Activated CD4-positive, alpha-beta T cell treated with anti-CD3 and anti-CD28 coated beads, Interleukin-2, amount 10 ng/mL, durations not matched to agents 7 days and 5 days (primary cell): ENCODE data around the gene ZNF582. TPM values are rescaled to one million over a fixed set of nuclear protein-coding genes. Genes with fewer than 3 reads are reported as not detected.

Experiments used
- CTCF ChIA-PET: fragments of 350-600 bp; sonication (Branson Sonifier 250); formaldehyde crosslinking; loops from one replicate; lab custom pipeline; 2021; ENCODE audit warnings: antibody characterized with exemption; lab: Charles Lee
- POLR2A ChIA-PET: fragments of 350-600 bp; sonication (Branson Sonifier 250); formaldehyde crosslinking; loops from one replicate; lab custom pipeline; 2021; ENCODE audit warnings: antibody characterized with exemption; lab: Charles Lee
- DNase-seq: peaks from one replicate; pipeline ENCODE4 v3.0.0-alpha.2; 2020
- H3K27ac Mint-ChIP-seq: one replicate; pipeline ENCODE4 v1.8.0; 2021; ENCODE audit warnings: mild to moderate bottlenecking, moderate library complexity, mixed read lengths
- H3K27me3 Mint-ChIP-seq: one replicate; pipeline ENCODE4 v1.8.0; 2021; ENCODE audit warnings: mixed read lengths
- H3K36me3 Mint-ChIP-seq: one replicate; pipeline ENCODE4 v1.8.0; 2021; ENCODE audit warnings: low read depth, mixed read lengths
- H3K4me1 Mint-ChIP-seq: one replicate; pipeline ENCODE4 v1.8.0; 2021; ENCODE audit warnings: mixed read lengths
- H3K4me3 Mint-ChIP-seq: one replicate; pipeline ENCODE4 v1.8.0; 2021; ENCODE audit warnings: mild to moderate bottlenecking, moderate library complexity, mixed read lengths
- H3K9me3 Mint-ChIP-seq: one replicate; pipeline ENCODE4 v1.8.0; 2021; ENCODE audit warnings: mixed read lengths
- total RNA-seq, 2 experiments: library from RNA; stranded (reverse); gene quantifications; one replicate each; pipeline ENCODE4 v1.2.3, GENCODE V29; 2021

ZNF582 gene
- total RNA-seq = 1 to 10 TPM; 2.9 to 3.7 TPM

GRCh38 chr19:56393119-56394012 lies at the start of gene ZNF582:
ZNF582 (minus strand) TSS chr19:56393534; CDS start chr19:56391752, 1,782 bp downstream.
- ChIA-PET CTCF (interaction anchor here (0.6 kb wide), 1 partner anchor 1374 kb away, joined by 3 read pairs; no protein-coding TSS in a partner anchor), POLR2A (no interaction called here)
- peak within 1 kb of the TSS; percentile 97 for H3K27ac Mint-ChIP-seq
- DNase-seq = peak; percentile 96
- H3K4me1 Mint-ChIP-seq = peaks cover 14% of the 10 kb centered on the region
- no peaks in the 10 kb centered on the region for H3K27me3 Mint-ChIP-seq
- H3K4me3 Mint-ChIP-seq = peak within 1 kb of the TSS; percentile 88
- H3K36me3 Mint-ChIP-seq = peaks cover 50% of the 10 kb centered on the region
- peaks cover 57% of the 10 kb centered on the region for H3K9me3 Mint-ChIP-seq

GRCh38 chr19:56441206-56441792 lies 48.0 kb upstream of the ZNF582 start:
- peaks cover 55% of the 10 kb centered on the region for H3K9me3 Mint-ChIP-seq
- H3K4me1 Mint-ChIP-seq = no peaks in the 10 kb centered on the region
- no peaks in the 10 kb centered on the region for H3K27me3 Mint-ChIP-seq
- no peak overlapping the region for H3K27ac Mint-ChIP-seq
- no peak overlapping the region for H3K4me3 Mint-ChIP-seq
- no peak for DNase-seq
- H3K36me3 Mint-ChIP-seq = peaks cover 5% of the 10 kb centered on the region
- POLR2A ChIA-PET = no interaction called here
- CTCF ChIA-PET = no interaction called here

DNA sequence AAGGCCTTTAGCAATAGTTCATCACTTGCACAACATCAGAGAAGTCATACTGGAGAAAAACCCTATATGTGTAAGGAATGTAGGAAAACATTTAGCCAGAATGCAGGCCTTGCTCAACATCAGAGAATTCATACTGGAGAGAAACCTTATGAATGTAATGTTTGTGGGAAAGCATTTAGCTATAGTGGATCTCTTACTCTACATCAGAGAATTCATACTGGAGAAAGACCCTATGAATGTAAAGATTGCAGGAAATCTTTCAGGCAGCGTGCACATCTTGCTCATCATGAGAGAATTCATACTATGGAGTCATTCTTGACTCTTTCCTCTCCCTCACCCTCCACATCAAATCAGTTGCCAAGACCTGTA lies 30.6 kb upstream of the ZNF582 start:
- CTCF ChIA-PET = no interaction called here
- Mint-ChIP-seq H3K9me3 (peaks cover 72% of the 10 kb centered on the region), H3K4me3 (no peak overlapping the region), H3K36me3 (peaks cover 56% of the 10 kb centered on the region), H3K27ac (no peak overlapping the region), H3K4me1 (no peaks in the 10 kb centered on the region), H3K27me3 (no peaks in the 10 kb centered on the region)
- POLR2A ChIA-PET = no interaction called here
- no peak for DNase-seq

GRCh38 chr19:56423276-56423984 lies 30.1 kb upstream of the ZNF582 start:
- Mint-ChIP-seq H3K4me3 (no peak overlapping the region), H3K4me1 (no peaks in the 10 kb centered on the region), H3K36me3 (peaks cover 61% of the 10 kb centered on the region), H3K27me3 (no peaks in the 10 kb centered on the region), H3K9me3 (peaks cover 75% of the 10 kb centered on the region), H3K27ac (no peak overlapping the region)
- ChIA-PET POLR2A (no interaction called here), CTCF (no interaction called here)
- no peak for DNase-seq

GRCh38 chr19:56405062-56405461 lies 11.7 kb upstream of the ZNF582 start:
- ChIA-PET CTCF (no interaction called here), POLR2A (no interaction called here)
- H3K9me3 Mint-ChIP-seq = peaks cover 60% of the 10 kb centered on the region
- no peaks in the 10 kb centered on the region for H3K27me3 Mint-ChIP-seq
- peaks cover 24% of the 10 kb centered on the region for H3K4me1 Mint-ChIP-seq
- peak; percentile 14 for DNase-seq
- peak overlapping the region; percentile 83 for H3K4me3 Mint-ChIP-seq
- peaks cover 71% of the 10 kb centered on the region for H3K36me3 Mint-ChIP-seq
- peak overlapping the region; percentile 96 for H3K27ac Mint-ChIP-seq

GRCh38 chr19:56404705-56405056 lies 11.3 kb upstream of the ZNF582 start:
- CTCF ChIA-PET = interaction anchor here (1.1 kb wide), 1 partner anchor 10 kb away, joined by 3 read pairs; no protein-coding TSS in a partner anchor
- Mint-ChIP-seq H3K27me3 (no peaks in the 10 kb centered on the region), H3K4me3 (peak overlapping the region; percentile 83), H3K9me3 (peaks cover 59% of the 10 kb centered on the region), H3K36me3 (peaks cover 68% of the 10 kb centered on the region), H3K4me1 (peaks cover 24% of the 10 kb centered on the region), H3K27ac (peak overlapping the region; percentile 96)
- POLR2A ChIA-PET = interaction anchor here (0.5 kb wide), 1 partner anchor 31 kb away, joined by 4 read pairs; no protein-coding TSS in a partner anchor
- DNase-seq = no peak

- H3K9me3 Mint-ChIP-seq = peaks cover 64% of the 10 kb centered on the region
- H3K36me3 Mint-ChIP-seq = peaks cover 69% of the 10 kb centered on the region
- H3K4me3 Mint-ChIP-seq = peak within 1 kb of the TSS; percentile 83
- peak within 1 kb of the TSS; percentile 96 for H3K27ac Mint-ChIP-seq
- peak; percentile 90 for DNase-seq
- ChIA-PET CTCF (interaction anchor here (1.1 kb wide), 1 partner anchor 9 kb away, joined by 3 read pairs; no protein-coding TSS in a partner anchor), POLR2A (interaction anchor here (0.5 kb wide), 1 partner anchor 31 kb away, joined by 4 read pairs; no protein-coding TSS in a partner anchor)
- peaks cover 24% of the 10 kb centered on the region for H3K4me1 Mint-ChIP-seq
- no peaks in the 10 kb centered on the region for H3K27me3 Mint-ChIP-seq
Observed at GRCh38 chr19:56403764-56404704, 10.7 kb upstream of the ZNF582 start, which contains the start of gene ZNF583. ZNF583 (plus strand) TSS chr19:56404332; CDS start chr19:56407115, 2,783 bp downstream.

- POLR2A ChIA-PET = no interaction called here
- no peak for DNase-seq
- Mint-ChIP-seq H3K27me3 (no peaks in the 10 kb centered on the region), H3K9me3 (peaks cover 62% of the 10 kb centered on the region), H3K27ac (peak overlapping the region; percentile 96), H3K36me3 (peaks cover 67% of the 10 kb centered on the region), H3K4me1 (peaks cover 24% of the 10 kb centered on the region), H3K4me3 (peak overlapping the region; percentile 83)
- CTCF ChIA-PET = no interaction called here
Observed at GRCh38 chr19:56403261-56403660, 9.9 kb upstream of the ZNF582 start.

DNA sequence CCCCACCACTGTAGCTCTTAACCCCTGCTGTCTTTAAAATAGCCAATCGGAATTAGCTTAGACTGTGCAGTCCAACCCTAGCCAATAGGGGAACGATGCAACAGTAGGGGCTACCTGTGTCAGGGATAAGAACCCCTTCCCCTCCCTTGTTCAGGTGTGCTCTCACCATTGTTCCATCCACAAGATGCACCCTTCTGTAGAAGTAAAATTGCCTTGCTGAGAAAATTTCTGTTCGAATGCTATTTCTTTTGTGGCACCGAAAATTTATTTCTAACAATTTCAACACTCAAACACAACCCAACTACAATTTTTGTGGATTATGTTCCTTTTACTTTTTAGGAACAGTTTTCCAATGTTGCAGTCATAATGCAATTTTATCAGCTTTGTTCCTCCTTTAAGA lies 7.2 kb upstream of the ZNF582 start:
- H3K4me3 Mint-ChIP-seq = no peak overlapping the region
- peaks cover 20% of the 10 kb centered on the region for H3K4me1 Mint-ChIP-seq
- DNase-seq = no peak
- POLR2A ChIA-PET = no interaction called here
- H3K27me3 Mint-ChIP-seq = no peaks in the 10 kb centered on the region
- H3K9me3 Mint-ChIP-seq = peaks cover 57% of the 10 kb centered on the region
- H3K27ac Mint-ChIP-seq = no peak overlapping the region
- CTCF ChIA-PET = no interaction called here
- H3K36me3 Mint-ChIP-seq = peaks cover 56% of the 10 kb centered on the region

DNA sequence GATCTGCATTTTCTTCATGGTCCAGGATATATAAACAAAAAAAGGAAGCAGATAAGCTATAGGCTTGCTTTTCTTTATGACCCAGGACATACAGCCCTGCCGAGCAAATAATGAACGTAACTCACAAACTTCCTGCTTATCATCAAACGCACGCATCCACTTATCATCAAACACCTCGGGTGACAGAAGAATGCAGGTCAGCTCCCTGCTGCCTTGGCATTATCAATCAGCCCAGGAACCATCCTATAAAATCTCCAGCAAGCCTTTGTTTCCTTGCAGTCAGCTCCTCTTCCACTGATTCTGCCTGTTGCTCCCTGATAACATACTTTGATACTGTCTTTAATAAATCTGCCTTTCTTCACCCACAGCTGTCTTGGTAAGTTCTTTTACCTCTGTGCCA lies 5.5 kb upstream of the ZNF582 start:
- H3K27ac Mint-ChIP-seq = no peak overlapping the region
- peaks cover 55% of the 10 kb centered on the region for H3K9me3 Mint-ChIP-seq
- peaks cover 50% of the 10 kb centered on the region for H3K36me3 Mint-ChIP-seq
- ChIA-PET CTCF (no interaction called here), POLR2A (no interaction called here)
- H3K4me3 Mint-ChIP-seq = no peak overlapping the region
- no peaks in the 10 kb centered on the region for H3K27me3 Mint-ChIP-seq
- no peak for DNase-seq
- peaks cover 9% of the 10 kb centered on the region for H3K4me1 Mint-ChIP-seq

DNA sequence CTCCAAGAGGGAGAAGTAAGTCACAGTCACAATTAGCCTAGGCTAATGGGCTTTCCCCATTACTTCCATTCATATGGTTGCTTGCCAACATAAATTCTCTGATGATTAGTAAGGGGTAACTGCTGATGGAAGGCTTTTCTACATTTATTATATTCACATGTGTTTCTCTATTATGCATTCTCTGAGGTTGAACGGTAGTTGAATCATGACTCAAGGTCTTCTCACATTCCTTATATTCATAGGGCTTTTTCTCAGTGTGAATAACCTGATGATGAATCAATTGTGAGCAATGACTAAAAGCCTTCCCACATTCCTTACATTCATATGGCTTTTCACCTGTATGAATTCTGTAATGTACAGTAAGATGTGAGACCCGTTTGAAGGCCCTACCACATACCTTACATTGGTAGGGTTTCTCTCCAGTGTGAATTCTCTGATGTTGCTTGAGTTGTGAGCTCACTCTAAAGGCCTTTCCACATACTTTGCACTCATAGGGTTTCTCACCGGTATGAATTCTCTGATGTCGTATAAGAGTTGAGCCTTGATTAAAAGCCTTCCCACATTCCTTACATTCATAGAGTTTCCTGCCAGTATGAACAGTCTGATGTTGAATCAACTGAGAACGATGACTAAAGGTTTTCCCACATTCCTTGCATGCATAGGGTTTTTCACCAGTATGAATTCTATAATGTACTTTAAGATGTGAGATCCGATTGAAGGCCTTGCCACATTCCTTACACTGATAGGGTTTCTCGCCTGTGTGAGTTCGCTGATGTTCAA lies 9.3 kb downstream of the ZNF582 start:
- H3K4me3 Mint-ChIP-seq = no peak overlapping the region
- POLR2A ChIA-PET = no interaction called here
- H3K9me3 Mint-ChIP-seq = peaks cover 56% of the 10 kb centered on the region
- CTCF ChIA-PET = no interaction called here
- no peak overlapping the region for H3K27ac Mint-ChIP-seq
- H3K36me3 Mint-ChIP-seq = peaks cover 39% of the 10 kb centered on the region
- peaks cover 7% of the 10 kb centered on the region for H3K4me1 Mint-ChIP-seq
- no peaks in the 10 kb centered on the region for H3K27me3 Mint-ChIP-seq
- no peak for DNase-seq
